ENCODE data around the gene ME3. TPM values are rescaled to one million over a fixed set of nuclear protein-coding genes. Genes with fewer than 3 reads are reported as not detected.

The ME3 gene
- polyA plus RNA-seq, 2 of the 4 experiments (the other 2 are of a cell fraction), result 19.7 to 22.3 TPM

DNA sequence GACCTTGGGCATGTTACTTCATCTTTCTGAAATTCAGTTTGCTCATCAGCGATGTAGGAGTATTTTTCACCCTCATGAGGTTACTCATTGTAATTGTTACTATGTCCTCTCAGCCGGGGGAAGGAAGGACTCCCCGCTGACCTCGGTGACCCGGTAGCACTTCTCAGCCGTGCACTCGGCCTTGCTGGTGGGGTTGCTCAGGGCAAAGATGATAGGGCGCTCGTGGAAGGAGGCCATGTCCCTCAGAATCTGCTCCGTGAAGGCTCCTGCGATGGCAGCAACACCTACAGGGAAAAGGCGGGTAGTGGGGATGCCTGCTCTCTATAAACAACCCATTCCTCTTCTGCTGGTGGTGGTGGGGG, 225.5 kb downstream of the ME3 start:
- no peaks in the 10 kb centered on the region for H3K9me3 ChIP-seq
- no peak overlapping the region for H3K4me2 ChIP-seq
- H3K27ac ChIP-seq, result no peak overlapping the region
- no peak for TF ChIP-seq ESRRA (IDR thresholded peaks at IDR 0.05; ENCODE audit: borderline replicate concordance, low read length)
- TF ChIP-seq FOSL2 (IDR thresholded peaks at IDR 0.05), result no peak
- TF ChIP-seq FOSL2 (CRISPR knock-in tag; IDR thresholded peaks at IDR 0.05), result no peak
- TF ChIP-seq JUN (IDR thresholded peaks at IDR 0.05), result no peak
- TF ChIP-seq RCOR1 (IDR thresholded peaks at IDR 0.05; ENCODE audit: low read depth, low read length), result no peak
- TF ChIP-seq MYC (IDR thresholded peaks at IDR 0.05; ENCODE audit: borderline replicate concordance, low read length), result no peak
- no peak for TF ChIP-seq CBX2 (IDR thresholded peaks at IDR 0.05; ENCODE audit: borderline replicate concordance, low read depth)
- TF ChIP-seq RNF2 (IDR thresholded peaks at IDR 0.05; ENCODE audit: borderline replicate concordance, low read depth), result no peak
- TF ChIP-seq, protein P1, sequence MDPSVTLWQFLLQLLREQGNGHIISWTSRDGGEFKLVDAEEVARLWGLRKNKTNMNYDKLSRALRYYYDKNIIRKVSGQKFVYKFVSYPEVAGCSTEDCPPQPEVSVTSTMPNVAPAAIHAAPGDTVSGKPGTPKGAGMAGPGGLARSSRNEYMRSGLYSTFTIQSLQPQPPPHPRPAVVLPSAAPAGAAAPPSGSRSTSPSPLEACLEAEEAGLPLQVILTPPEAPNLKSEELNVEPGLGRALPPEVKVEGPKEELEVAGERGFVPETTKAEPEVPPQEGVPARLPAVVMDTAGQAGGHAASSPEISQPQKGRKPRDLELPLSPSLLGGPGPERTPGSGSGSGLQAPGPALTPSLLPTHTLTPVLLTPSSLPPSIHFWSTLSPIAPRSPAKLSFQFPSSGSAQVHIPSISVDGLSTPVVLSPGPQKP (IDR thresholded peaks at IDR 0.05; ENCODE audit: low read depth, low read length), result no peak
- TF ChIP-seq ZFP36 (IDR thresholded peaks at IDR 0.05; ENCODE audit: borderline replicate concordance, partially characterized antibody), result no peak
- ATAC-seq (no peak), FAIRE-seq (no peak), DNase-seq (ENCODE audit: low read depth in 1 of 2, low spot score in 1 of 2) (no peak)
- CTCF ChIA-PET, result interaction anchor here (2.6 kb wide), 1 partner anchor 9 kb away, joined by 13 read pairs; no protein-coding TSS in a partner anchor
- H3K4me3 ChIP-seq, result no peak overlapping the region
- 97% methylated on average over 12 of the region's 12 CpGs for WGBS (ENCODE audit: missing lambda C conversion rate)
- POLR2A ChIA-PET, result no interaction called here
- H3K4me1 ChIP-seq, result peaks cover 11% of the 10 kb centered on the region

DNA sequence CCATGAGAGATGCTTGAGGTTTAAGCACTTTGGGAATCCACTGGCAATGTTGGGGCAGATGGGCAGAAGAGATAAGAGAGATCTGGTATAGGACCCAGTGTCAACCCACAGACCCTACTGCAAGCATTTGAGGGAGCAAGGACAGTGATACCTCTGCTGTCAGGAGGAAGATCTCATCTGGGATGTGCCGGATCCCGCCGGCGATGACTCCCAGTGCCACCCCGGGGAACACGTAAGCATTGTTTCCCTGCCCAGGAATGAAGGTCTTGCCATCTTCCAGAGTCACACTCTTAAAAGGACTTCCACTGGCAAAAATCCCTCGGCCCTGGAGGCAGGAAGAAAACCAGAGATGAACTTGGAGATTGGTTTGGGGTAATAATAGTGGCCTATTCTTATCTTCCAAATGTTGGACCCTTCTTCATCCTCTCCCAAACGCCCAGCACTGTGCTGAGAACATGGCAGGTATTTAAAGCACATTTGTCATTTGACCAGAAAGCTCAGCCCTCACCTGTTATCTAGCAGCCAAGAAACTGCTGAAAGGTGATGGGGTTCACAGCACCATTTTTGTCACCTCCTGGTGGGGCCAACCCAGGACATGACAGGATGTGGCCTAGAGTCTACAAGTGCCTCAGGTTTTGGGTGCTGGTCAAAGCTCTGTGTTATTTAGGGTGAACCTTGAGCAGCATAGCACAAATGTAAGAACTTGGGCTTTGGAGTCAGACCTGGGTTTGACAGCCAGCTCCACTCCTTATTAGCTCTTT, 226.1 kb downstream of the ME3 start:
- Histone ChIP-seq H3K4me2 (no peak overlapping the region), H3K4me1 (peaks cover 11% of the 10 kb centered on the region), H3K9me3 (no peaks in the 10 kb centered on the region), H3K27ac (no peak overlapping the region), H3K4me3 (no peak overlapping the region)
- TF ChIP-seq SREBF2 (IDR thresholded peaks at IDR 0.05) (no peak), CHD4 (IDR thresholded peaks at IDR 0.05; ENCODE audit: borderline replicate concordance) (no peak), EHMT2 (IDR thresholded peaks at IDR 0.05; ENCODE audit: low read depth) (no peak), HEYL (CRISPR knock-in tag; IDR thresholded peaks at IDR 0.05) (no peak), CBX8 (IDR thresholded peaks at IDR 0.05) (no peak), TP53 (CRISPR knock-in tag; IDR thresholded peaks at IDR 0.05) (no peak), PHF8 (IDR thresholded peaks at IDR 0.05; ENCODE audit: borderline replicate concordance, low read depth) (no peak), HOXA7 (CRISPR knock-in tag; IDR thresholded peaks at IDR 0.05) (no peak)
- ATAC-seq (no peak), DNase-seq (ENCODE audit: low read depth in 1 of 2, low spot score in 1 of 2) (no peak), FAIRE-seq (no peak)
- ChIA-PET CTCF (interaction anchor here (1.5 to 2.6 kb wide), 3 partner anchors 9 to 11 kb away, joined by 5 to 13 read pairs (median 11); no protein-coding TSS in a partner anchor), POLR2A (no interaction called here)
- 84% methylated on average over 8 of the region's 8 CpGs for WGBS (ENCODE audit: missing lambda C conversion rate)

DNA sequence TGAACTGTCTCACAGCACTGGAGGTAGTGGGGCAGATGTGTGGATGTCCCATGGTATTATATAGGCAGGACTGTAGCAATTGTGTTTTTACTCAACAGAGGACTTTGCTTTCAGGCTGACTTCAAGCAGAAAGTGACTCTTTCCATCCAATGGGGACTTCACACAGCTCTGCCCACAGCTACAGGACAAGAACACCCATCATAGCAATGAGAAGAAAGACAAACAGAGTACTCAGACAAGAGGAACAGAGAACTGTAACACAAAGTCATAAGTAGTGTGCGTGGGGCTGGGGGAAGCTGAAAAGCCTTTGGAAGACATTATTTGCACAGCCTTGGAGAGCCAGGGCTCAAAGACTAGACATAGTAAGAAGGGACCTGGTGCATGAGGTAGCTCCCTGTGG, 227.4 kb downstream of the ME3 start:
- no peak overlapping the region for H3K27ac ChIP-seq
- ATAC-seq (no peak), DNase-seq (ENCODE audit: low read depth in 1 of 2, low spot score in 1 of 2) (no peak), FAIRE-seq (no peak)
- ChIA-PET POLR2A (no interaction called here), CTCF (interaction anchor here (1.5 to 2.0 kb wide), 2 partner anchors 10 to 12 kb away, joined by 5 to 11 read pairs; no protein-coding TSS in a partner anchor)
- H3K4me2 ChIP-seq, result no peak overlapping the region
- TF ChIP-seq RFX5 (IDR thresholded peaks at IDR 0.05) (no peak), ZC3H11A (IDR thresholded peaks at IDR 0.05) (no peak), SMC3 (IDR thresholded peaks at IDR 0.05) (no peak), RCOR1 (IDR thresholded peaks at IDR 0.05; ENCODE audit: low read depth, low read length) (no peak), CBX2 (IDR thresholded peaks at IDR 0.05; ENCODE audit: borderline replicate concordance, low read depth) (no peak), HDAC2 (IDR thresholded peaks at IDR 0.05) (no peak), RARB (CRISPR knock-in tag; IDR thresholded peaks at IDR 0.05) (no peak), GATA3 (IDR thresholded peaks at IDR 0.05; ENCODE audit: borderline replicate concordance) (no peak), POLR2AphosphoS2 (conservative IDR thresholded peaks at IDR 0.05; ENCODE audit: low read length) (no peak), CEBPB (IDR thresholded peaks at IDR 0.05) (no peak), BHLHE40 (IDR thresholded peaks at IDR 0.05; ENCODE audit: low read depth, low read length) (no peak)
- TF ChIP-seq, protein P2, sequence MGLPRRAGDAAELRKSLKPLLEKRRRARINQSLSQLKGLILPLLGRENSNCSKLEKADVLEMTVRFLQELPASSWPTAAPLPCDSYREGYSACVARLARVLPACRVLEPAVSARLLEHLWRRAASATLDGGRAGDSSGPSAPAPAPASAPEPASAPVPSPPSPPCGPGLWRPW (IDR thresholded peaks at IDR 0.05), result no peak
- TF ChIP-seq, protein P3, sequence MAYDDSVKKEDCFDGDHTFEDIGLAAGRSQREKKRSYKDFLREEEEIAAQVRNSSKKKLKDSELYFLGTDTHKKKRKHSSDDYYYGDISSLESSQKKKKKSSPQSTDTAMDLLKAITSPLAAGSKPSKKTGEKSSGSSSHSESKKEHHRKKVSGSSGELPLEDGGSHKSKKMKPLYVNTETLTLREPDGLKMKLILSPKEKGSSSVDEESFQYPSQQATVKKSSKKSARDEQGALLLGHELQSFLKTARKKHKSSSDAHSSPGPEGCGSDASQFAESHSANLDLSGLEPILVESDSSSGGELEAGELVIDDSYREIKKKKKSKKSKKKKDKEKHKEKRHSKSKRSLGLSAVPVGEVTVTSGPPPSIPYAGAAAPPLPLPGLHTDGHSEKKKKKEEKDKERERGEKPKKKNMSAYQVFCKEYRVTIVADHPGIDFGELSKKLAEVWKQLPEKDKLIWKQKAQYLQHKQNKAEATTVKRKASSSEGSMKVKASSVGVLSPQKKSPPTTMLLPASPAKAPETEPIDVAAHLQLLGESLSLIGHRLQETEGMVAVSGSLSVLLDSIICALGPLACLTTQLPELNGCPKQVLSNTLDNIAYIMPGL (CRISPR knock-in tag; IDR thresholded peaks at IDR 0.05; ENCODE audit: borderline replicate concordance), result no peak
- H3K4me3 ChIP-seq, result no peak overlapping the region
- H3K4me1 ChIP-seq, result peaks cover 11% of the 10 kb centered on the region
- H3K9me3 ChIP-seq, result no peaks in the 10 kb centered on the region
- 86% methylated on average over 1 of the region's 1 CpG for WGBS (ENCODE audit: missing lambda C conversion rate)

Data from A549 (cell line).